RWPE1 (cell line): ENCODE measurements around the gene G6PC1.
"Not testable (repeated sequence)": the region's sequence is repeated elsewhere in the genome, so short reads cannot be mapped to it uniquely, and the experiment has no call there.

Experiments
- CTCF ChIA-PET: fragments of 350-600 bp; sonication (Branson Sonifier 250); formaldehyde crosslinking; extraction: SDS; loops from one replicate; lab custom pipeline; 2021; lab: Yijun Ruan, JAX
- POLR2A ChIA-PET: fragments of 400-600 bp; formaldehyde crosslinking; extraction: SDS; loops from one replicate; lab custom pipeline; 2020; ENCODE audit warnings: antibody characterized with exemption; ENCODE audit not compliant: low non-redundant PET; lab: Yijun Ruan, JAX
- DNase-seq: peaks from one replicate; pipeline ENCODE4 v3.0.0; 2012; ENCODE audit warnings: low spot score
- H3K27ac ChIP-seq: fragments of 450-650 bp; 2 replicates; pipeline ENCODE4 v1.5.1; 2017
- TF ChIP-seq, protein P1 (sequence below): fragments of 450-650 bp; conservative IDR thresholded peaks from 2 replicates; pipeline ENCODE4 v1.5.1; 2017; ENCODE audit warnings: low read depth, mild to moderate bottlenecking

The G6PC1 gene

DNA sequence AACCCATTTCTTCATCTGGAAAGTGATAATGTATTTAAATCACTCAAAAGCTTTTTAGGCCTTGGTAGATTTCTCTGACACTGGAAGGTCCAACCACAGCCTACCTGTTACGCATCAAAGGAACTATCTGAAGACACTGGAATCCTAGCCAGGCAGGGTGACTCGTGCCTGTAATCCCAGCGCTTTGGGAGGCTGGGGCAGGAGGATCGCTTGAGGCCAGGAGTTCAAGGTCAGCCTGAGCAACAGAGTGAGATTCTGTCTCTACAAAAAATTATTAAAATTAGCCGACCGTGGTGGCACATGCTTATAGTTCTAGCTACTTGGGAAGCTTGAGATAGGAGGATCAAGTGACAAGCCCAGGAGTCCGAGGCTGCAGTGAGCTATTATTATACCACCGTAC lies 18.4 kb upstream of the G6PC1 start:
- CTCF ChIA-PET: no interaction called here
- H3K27ac ChIP-seq: no peak overlapping the region
- no peak for DNase-seq
- TF ChIP-seq, protein P1, sequence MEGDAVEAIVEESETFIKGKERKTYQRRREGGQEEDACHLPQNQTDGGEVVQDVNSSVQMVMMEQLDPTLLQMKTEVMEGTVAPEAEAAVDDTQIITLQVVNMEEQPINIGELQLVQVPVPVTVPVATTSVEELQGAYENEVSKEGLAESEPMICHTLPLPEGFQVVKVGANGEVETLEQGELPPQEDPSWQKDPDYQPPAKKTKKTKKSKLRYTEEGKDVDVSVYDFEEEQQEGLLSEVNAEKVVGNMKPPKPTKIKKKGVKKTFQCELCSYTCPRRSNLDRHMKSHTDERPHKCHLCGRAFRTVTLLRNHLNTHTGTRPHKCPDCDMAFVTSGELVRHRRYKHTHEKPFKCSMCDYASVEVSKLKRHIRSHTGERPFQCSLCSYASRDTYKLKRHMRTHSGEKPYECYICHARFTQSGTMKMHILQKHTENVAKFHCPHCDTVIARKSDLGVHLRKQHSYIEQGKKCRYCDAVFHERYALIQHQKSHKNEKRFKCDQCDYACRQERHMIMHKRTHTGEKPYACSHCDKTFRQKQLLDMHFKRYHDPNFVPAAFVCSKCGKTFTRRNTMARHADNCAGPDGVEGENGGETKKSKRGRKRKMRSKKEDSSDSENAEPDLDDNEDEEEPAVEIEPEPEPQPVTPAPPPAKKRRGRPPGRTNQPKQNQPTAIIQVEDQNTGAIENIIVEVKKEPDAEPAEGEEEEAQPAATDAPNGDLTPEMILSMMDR: no peak
- POLR2A ChIA-PET: no interaction called here

DNA sequence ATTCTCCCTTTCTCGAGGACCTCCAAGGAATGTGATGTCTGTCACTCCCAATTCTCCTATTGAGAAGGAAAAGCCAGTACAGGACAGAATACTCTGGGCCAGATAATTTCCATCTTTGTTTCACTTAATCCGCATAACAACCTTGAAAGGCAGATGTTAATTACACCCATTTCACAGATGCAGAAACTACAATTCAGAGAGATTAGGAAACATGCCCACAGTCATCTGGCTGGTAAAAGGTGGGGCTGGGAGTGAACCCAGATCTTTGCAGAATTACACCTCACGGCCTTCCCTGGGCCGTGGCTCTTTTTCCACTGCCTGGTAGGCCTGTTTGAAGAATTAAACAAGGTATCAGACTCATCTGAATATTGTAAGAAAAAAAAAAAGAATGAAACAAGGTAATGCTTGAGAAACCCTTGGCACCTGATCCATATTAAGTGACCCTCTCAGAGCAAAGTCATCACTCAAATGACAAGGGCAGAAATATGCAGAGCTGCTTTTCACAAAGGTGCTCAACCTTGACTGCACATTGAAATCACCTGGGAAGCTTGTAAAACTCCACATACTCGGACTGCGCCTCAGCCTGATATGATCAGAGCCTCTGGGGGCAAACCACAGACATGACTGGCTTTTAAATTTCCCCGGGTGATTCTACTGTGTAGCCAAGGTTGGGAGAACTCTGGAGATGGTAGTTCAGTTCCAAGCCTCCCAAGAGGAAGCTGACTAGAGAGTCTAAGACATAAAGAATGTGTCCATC lies 16.6 kb upstream of the G6PC1 start:
- ChIA-PET CTCF (interaction anchor here (0.6 kb wide), 2 partner anchors 14 to 28 kb away, joined by 3 to 4 read pairs; no protein-coding TSS in a partner anchor), POLR2A (no interaction called here)
- H3K27ac ChIP-seq: no peak overlapping the region
- TF ChIP-seq, protein P1: no peak
- no peak for DNase-seq

DNA sequence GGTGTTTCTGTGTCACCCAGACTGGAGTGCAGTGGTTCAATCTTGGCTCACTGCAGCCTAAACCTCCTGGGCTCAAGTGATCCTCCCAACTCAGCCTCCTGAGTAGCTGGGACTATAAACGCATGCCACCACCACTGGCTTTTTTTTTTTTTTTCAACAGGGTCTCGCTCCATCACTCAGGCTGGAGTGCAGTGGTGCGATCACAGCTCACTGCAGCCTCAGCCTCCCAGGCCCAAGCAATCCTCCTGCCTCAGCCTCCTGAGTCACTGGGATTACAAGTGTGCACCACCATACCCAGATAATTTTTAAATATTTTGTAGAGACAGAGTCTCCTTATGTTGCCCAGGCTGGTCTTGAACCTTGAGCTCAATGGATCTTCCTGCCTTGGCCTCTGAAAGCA lies 14.8 kb upstream of the G6PC1 start:
- DNase-seq, CTCF ChIA-PET, H3K27ac ChIP-seq: not testable (repeated sequence)
- POLR2A ChIA-PET: interaction anchor here (0.7 kb wide), 1 partner anchor 145 kb away, joined by 12 read pairs; no protein-coding TSS in a partner anchor

DNA sequence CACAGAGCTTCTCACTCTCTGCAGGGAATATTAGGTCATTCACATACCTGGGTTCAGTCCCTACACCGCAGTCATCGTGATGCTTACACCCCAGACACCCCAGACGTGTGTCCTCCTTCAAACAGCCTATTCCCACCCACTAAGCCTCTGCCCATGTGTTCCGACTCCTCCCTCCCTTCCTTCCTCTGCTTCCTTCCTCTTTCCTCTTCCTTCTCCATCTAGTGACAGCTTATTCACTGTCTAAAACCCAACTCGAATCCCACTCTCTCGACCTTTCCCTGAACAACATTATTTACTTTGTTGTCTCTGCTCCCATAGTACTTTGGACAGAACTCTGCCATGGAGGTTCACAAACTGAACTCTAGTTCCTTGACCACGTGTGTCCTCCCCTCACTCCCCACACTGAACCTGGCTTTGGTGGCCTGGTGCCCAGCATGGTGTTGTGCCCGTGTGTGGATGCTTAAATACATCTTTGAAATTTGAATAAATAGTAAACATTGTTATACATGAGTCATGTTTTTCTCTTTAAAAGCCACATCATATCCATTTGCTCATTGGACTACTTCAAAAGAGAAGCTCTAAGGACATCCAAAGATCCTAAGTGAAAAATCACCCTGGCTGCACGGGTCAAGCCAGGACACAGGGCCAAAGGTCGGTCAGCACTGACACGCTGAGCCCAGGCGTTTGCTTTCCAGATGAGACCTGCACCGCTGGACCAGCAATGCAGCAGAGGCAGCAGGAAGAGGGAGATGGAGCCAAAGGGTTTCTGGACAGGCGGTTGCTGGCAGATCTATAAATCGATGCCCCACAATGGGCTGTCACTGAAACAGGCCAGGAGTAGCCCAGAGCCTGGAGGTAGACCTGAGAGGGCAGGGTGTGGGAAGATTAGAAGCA lies 14.1 kb upstream of the G6PC1 start:
- DNase-seq: no peak
- POLR2A ChIA-PET: interaction anchor here (0.7 kb wide), 1 partner anchor 145 kb away, joined by 12 read pairs; no protein-coding TSS in a partner anchor
- CTCF ChIA-PET: no interaction called here
- TF ChIP-seq, protein P1: no peak
- no peak overlapping the region for H3K27ac ChIP-seq

DNA sequence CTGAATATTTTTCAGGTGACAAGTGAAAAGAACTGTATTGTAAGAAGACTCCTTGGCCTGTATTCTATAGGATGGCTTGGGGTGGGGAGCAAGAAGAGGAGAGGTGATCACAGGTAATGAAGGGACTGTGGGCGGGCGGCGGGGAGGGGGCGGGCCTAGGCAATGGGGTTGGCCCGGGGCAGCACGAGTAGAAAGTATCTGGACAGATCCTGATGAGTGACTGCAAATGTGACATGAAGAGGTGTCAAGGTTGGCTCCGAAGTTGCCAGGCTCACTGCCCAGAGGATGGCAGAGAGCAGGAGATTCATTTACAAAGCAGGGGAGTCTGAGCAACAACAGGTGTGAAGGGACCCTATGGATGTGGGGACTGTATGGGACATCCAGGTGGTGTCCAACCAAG lies 10.8 kb upstream of the G6PC1 start:
- CTCF ChIA-PET: no interaction called here

DNA sequence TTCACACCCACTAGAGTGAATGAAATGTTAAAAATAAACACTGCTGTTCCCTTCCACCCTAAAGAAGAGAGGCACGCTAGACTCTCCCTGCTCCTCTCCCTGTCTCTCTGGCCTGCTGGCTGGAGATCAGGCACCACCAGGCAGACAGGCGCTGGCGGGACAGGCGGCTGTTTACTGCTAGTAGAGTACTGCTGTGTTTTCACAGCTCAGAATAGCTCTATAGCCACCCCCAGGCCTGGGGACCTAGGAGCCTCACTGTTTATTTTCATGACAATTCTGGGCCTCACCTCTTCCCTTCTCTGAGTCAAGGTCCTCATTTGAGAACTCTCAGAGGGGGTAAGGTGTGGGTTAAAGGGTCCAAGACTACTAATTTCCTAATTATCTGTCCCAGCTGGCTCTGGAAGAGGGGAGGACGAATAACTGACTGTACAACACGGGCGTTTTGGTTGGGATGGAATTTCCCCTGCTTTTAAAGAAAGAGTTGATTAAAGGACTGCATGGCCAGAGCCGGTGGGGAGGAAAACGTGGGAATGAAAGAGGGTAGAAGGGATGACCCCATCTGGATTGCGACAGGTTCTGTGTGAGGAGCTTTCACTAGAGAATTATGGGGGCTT lies 9.0 kb upstream of the G6PC1 start:
- ChIA-PET POLR2A (no interaction called here), CTCF (interaction anchor here (0.6 kb wide), 1 partner anchor 55 kb away, joined by 4 read pairs; no protein-coding TSS in a partner anchor)
- TF ChIP-seq, protein P1: no peak
- H3K27ac ChIP-seq: no peak overlapping the region
- DNase-seq: no peak

More for the DNA sequence above, 10.8 kb upstream of the G6PC1 start:
- POLR2A ChIA-PET: no interaction called here
- H3K27ac ChIP-seq: no peak overlapping the region
- TF ChIP-seq, protein P1: no peak
- DNase-seq: no peak
